ENCODE data around the gene PALD1. TPM values are rescaled to one million over a fixed set of nuclear protein-coding genes. Genes with fewer than 3 reads are reported as not detected.

The PALD1 gene
- total RNA-seq, 2 donors from 2014 or later, result 6.7 to 7.4 TPM

- intact Hi-C loops (cut with DNase I), result loop anchor here in 1 of 2 donors (5.0 kb wide), 1 partner anchor 297 kb away; no protein-coding TSS in a partner anchor
- DNase-seq (ENCODE audit: low spot score), result no peak
Observed at GRCh38 chr10:70455213-70455630, 23.3 kb upstream of the PALD1 start.

GRCh38 chr10:70456164-70456563 lies 22.4 kb upstream of the PALD1 start:
- intact Hi-C loops (cut with DNase I), result loop anchor here in 1 of 2 donors (5.0 kb wide), 1 partner anchor 296 kb away; no protein-coding TSS in a partner anchor

DNA sequence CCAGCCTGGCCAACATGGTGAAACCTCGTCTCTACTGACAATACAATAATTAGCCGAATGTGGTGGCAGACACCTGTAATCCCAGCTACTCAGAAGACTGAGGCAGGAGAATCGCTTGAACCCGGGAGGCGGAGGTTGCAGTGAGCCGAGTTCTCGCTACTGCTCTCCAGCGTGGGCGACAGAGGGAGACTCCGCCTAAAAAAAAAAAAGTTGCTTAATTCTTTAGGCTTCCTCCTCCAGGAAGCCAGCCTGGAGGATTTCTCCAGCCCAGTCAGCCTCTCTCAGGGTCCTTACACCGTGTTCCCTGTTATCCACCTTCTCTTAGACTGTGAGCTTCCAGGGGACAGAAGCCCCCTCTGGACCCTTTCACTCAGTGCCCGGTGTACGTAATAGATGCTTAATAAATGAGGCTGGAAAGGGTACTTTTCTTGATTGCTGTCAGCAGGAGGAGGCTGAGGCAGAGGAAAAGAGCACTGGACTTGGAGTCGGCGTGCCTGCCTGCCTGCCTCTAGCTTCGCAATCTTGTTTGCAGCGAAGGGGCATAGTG lies 20.7 kb upstream of the PALD1 start:
- DNase-seq (ENCODE audit: low spot score), result no peak
- intact Hi-C loops (cut with DNase I), result loop anchor here in 1 of 2 donors (5.0 kb wide), 1 partner anchor 294 kb away; no protein-coding TSS in a partner anchor

More at GRCh38 chr10:70456164-70456563, 22.4 kb upstream of the PALD1 start:
- no peak for DNase-seq (ENCODE audit: low spot score)

DNA sequence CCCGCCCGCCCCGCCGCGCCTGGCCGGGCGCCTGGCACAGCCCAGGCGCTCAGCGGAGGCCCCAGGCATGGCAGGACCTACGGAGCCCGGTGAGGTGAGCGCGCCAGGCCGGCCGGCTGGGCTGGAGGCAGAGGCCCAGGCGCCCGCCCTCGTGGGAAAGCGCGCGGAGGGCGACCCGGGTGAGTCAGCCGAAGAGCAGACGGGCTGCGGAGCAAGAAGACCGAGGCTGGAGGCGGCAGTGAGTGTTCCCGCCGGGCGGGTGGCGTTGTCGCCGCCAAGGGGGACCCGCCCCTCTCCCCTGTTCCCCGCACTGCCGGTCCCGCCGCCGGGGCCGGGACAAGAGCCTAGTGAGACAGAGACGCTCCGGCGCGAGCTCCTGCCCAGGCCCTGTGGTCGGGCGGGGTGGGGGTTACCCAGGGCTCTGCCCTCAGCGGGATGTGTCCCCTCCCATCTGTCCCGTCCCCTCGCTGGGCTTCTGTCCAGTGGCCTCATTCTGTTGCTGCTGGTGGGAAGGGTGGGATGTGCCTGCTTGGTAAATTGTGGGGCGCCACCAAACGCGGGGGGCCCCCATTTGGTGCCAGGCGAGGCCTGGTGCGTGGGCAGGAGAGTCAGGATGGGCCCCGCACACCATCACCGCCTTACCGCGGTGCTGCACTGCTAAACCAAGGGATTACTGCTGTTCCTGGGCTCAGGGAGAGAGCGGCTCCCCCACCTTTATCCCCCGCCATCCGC lies 20.1 kb upstream of the PALD1 start:
- peak; percentile 93 for DNase-seq (ENCODE audit: low spot score)
- intact Hi-C loops (cut with DNase I), result loop anchor here in 1 of 2 donors (5.0 kb wide), 1 partner anchor 294 kb away; no protein-coding TSS in a partner anchor

DNA sequence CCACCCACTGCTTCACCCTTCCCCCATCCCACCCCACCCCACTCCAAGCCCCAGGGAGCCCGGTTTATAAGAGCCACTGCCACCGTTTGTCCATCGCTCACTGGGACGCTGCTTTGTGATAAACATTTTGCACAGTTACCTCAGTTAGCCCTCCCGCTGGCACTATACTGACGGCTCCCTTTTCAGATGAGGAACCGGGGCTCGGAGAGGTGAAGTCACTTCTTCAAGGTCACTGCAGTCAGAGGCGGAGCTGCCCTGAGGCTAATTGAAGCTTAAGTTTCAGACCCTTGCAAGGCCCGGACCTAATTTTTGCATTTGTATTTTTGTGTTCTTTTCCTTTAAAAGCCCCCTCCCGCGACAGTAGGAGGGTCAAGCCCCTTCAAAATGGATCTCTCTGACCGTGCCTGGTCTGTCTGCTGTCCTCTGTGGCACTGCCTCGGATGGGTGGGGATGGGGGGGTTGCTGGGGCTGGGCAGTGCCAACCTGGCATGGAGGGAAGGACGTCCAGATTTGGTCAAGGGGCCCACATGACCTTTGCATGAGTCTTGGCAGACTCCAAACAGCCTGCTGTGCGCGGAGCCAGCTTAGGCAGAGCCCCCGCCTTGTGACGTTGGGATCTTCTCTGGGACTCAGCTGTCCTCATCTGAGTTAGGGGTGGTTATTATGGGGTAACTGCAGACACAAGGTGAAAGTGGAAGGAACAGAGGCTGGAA lies 19.4 kb upstream of the PALD1 start:
- intact Hi-C loops (cut with DNase I), result loop anchor here in 1 of 2 donors (5.0 kb wide), 1 partner anchor 293 kb away; no protein-coding TSS in a partner anchor
- DNase-seq (ENCODE audit: low spot score), result no peak

GRCh38 chr10:70459774-70460490 lies 18.6 kb upstream of the PALD1 start:
- intact Hi-C loops (cut with DNase I), result loop anchor here (2.0 to 5.0 kb wide), 3 partner anchors 81 to 292 kb away; no protein-coding TSS in a partner anchor
- DNase-seq (ENCODE audit: low spot score), result no peak

DNA sequence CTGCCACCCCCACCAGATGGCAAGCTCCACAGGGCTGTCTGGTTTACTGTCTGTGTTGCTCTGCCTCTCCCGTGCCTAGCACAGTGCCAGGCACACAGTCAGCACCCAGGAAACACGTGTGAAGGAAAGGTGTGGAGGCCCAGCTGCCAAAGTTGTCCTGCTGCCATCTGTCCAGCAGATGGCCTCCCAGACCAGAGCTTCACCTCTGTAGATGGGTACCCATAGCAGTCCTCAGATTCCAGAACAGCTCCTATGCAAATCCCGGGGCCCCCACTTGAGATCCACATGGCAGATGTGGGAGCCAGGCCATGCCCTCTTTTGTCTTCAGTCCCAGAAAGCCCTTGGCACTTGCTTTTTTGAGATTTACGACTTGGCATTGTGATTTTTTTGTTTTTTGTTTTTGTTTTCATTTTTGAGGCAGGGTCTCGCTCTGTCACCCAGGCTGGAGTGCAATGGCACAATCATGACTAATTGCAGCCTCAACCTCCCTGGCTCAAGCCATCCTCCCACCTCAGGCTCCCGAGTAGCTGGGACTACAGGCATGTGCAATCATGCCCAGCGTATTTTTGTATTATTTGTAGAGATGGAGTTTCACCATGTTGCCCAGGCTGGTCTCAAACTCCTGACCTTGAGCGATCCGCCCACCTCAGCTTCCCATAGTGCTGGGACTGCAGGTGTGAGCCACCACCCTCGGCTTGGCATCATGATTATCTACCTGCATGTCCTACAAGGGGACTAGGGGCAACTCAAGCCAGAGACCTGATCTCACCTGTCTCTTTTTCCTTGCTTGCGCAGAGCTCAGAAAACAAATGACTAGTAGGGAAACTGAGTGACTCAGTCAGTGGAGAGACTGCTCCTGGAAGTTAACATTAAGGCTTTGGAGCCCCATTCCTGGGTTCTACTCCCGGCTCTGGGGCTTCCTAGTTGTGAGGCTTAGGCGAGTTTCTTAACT lies 16.9 kb upstream of the PALD1 start:
- intact Hi-C loops (cut with DNase I), result loop anchor here (2.0 to 5.0 kb wide), 2 partner anchors 79 to 86 kb away; no protein-coding TSS in a partner anchor

GRCh38 chr10:70462349-70462984 lies 16.1 kb upstream of the PALD1 start:
- intact Hi-C loops (cut with DNase I), result loop anchor here in 1 of 2 donors (5.0 kb wide), 1 partner anchor 85 kb away; no protein-coding TSS in a partner anchor
- DNase-seq (ENCODE audit: low spot score), result no peak

More for the DNA sequence above, 16.9 kb upstream of the PALD1 start:
- DNase-seq (ENCODE audit: low spot score), result no peak

- no peak for DNase-seq (ENCODE audit: low spot score)
- intact Hi-C loops (cut with DNase I), result loop anchor here in 1 of 2 donors (5.0 kb wide), 1 partner anchor 997 kb away; no protein-coding TSS in a partner anchor
Observed at GRCh38 chr10:70465278-70465677, 13.3 kb upstream of the PALD1 start.

DNA sequence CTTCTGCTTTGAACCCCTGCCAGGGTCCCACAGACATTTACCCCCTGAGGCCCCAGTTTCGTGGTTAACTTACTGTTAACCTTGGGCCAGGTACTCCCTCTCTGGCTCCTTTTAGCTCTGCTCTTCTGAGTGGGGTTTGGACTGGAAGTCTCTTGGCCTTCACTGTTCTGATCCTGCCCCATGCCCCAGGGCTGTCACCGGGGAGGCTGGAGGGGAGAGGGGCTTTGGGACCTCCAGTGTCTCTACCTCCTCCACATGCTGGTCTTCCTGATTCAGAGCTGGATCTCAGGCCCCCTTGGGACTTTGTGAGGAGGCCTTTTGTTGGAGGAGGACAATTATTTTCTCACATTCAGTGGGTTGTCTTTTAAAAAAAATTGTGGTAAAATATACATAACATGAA lies 12.7 kb upstream of the PALD1 start:
- no peak for DNase-seq (ENCODE audit: low spot score)
- intact Hi-C loops (cut with DNase I), result loop anchor here in 1 of 2 donors (5.0 kb wide), 1 partner anchor 996 kb away; no protein-coding TSS in a partner anchor

DNA sequence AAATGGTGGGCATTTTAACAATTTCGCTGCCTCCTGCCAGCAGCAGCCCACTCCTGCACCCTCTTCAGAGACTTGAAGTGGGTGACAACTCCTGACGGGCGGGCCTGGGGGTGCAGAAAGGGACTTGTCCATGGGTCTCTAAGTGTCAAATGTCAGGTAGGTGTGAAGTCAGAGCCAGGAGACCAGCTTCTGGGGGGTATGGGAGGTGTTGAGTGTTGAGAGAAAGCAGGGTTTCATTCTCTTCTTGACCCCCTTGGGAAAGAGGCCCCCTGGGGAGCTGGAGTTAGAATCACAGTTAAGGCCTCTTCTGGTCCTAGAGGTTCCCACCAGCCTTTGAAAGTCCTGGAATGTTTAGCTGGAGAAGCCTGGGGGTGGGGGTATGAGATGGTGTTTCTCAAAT lies 11.6 kb upstream of the PALD1 start:
- DNase-seq (ENCODE audit: low spot score), result no peak
- intact Hi-C loops (cut with DNase I), result loop anchor here in 1 of 2 donors (5.0 kb wide), 1 partner anchor 995 kb away; no protein-coding TSS in a partner anchor

GRCh38 chr10:70472799-70473454 lies 5.6 kb upstream of the PALD1 start:
- intact Hi-C loops (cut with DNase I), result loop anchor here in 1 of 2 donors (10.0 kb wide), 1 partner anchor 282 kb away; no protein-coding TSS in a partner anchor
- DNase-seq (ENCODE audit: low spot score), result no peak

GRCh38 chr10:70474780-70475179 lies 3.8 kb upstream of the PALD1 start:
- intact Hi-C loops (cut with DNase I), result loop anchor here in 1 of 2 donors (10.0 kb wide), 1 partner anchor 280 kb away; no protein-coding TSS in a partner anchor

GRCh38 chr10:70475661-70476060 lies 2.9 kb upstream of the PALD1 start:
- intact Hi-C loops (cut with DNase I), result loop anchor here in 1 of 2 donors (10.0 kb wide), 1 partner anchor 279 kb away; no protein-coding TSS in a partner anchor
- DNase-seq (ENCODE audit: low spot score), result no peak

More at GRCh38 chr10:70474780-70475179, 3.8 kb upstream of the PALD1 start:
- DNase-seq (ENCODE audit: low spot score), result no peak

GRCh38 chr10:70476249-70477035 lies 2.1 kb upstream of the PALD1 start:
- intact Hi-C loops (cut with DNase I), result loop anchor here in 1 of 2 donors (10.0 kb wide), 1 partner anchor 278 kb away; no protein-coding TSS in a partner anchor
- DNase-seq (ENCODE audit: low spot score), result no peak
